Stimulated activated CD8-positive, alpha-beta memory T cell treated with anti-CD3 and anti-CD28 coated beads, Interleukin-7, amount 100 ng/mL, for 1 hour (primary cell): ENCODE results near the gene PAK5.

Source experiments
- DNase-seq, 2 donors: peaks; one replicate each; pipeline ENCODE4 v3.0.0-alpha.2; 2020; ENCODE audit warnings: low read depth in 2 of 2

The PAK5 gene

GRCh38 chr20:9496155-9496554 lies 342.7 kb downstream of the PAK5 start:
- DNase-seq = no peak

- DNase-seq = no peak
Measured at GRCh38 chr20:9495701-9496100, 343.2 kb downstream of the PAK5 start.

GRCh38 chr20:9493803-9494202 lies 345.1 kb downstream of the PAK5 start:
- no peak for DNase-seq

GRCh38 chr20:9492067-9492466 lies 346.8 kb downstream of the PAK5 start:
- no peak for DNase-seq

GRCh38 chr20:9491324-9491723 lies 347.6 kb downstream of the PAK5 start:
- no peak for DNase-seq

GRCh38 chr20:9490631-9491030 lies 348.2 kb downstream of the PAK5 start:
- DNase-seq = no peak

GRCh38 chr20:9490161-9490560 lies 348.7 kb downstream of the PAK5 start:
- DNase-seq = no peak

GRCh38 chr20:9488063-9488462 lies 350.8 kb downstream of the PAK5 start:
- no peak for DNase-seq
